Breast epithelium (tissue), 3 donors: ENCODE measurements around the gene KRT79.

Source experiments
- POLR2AphosphoS5 ChIP-seq, 3 donors: sonication (generic); formaldehyde crosslinking; IDR thresholded peaks; one replicate each; pipeline ENCODE4 v1.6.1; 2017; ENCODE audit warnings: antibody characterized with exemption in 3 of 3
- TF ChIP-seq, protein P1 (sequence below), 3 donors: fragments of 450-650 bp; IDR thresholded peaks; one replicate each; pipeline ENCODE4 v1.5.1; 2016 to 2017; ENCODE audit warnings: antibody characterized with exemption in 3 of 3, mild to moderate bottlenecking in 3 of 3, moderate library complexity in 3 of 3

DNA sequence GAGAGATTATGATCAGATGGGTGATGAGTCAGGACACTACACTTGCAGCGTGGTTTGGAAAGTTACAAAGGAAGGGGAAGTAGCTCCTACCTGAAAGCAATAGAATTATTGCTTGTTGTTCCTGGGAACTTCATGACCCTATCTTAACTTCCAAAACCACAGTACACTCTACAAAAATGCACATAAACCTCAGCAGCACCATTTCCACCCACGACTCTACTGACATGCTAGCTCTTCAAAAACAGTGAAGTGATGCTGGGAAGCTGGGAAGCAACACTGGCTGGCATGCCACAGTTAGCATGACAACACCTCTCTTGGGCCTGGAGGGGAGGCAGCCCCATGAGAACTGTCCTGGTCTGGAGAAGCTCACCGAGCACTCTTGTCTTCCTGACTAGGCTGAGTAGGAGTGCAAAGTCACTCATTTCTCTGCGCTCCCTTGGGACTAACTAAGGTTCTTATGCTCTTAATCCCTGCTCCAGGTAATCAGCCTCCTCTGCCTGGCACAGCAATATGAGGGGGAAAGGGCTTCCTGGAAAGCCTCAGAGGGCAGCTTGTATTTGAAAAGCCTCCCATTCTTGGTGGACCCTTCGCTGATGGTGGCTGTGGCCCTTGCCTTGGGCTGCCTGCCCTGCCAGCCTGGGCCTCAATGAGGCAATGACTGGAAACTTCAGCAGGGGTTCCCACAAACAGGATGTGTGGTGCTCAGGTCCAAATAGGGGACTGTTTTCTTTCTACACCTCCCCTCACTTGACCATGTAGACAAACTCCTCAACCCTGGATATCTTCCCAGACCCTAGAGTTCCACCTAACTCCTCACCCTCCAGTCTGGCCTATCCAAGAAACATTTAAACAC lies 39.4 kb downstream of the KRT79 start:
- TF ChIP-seq, protein P1, sequence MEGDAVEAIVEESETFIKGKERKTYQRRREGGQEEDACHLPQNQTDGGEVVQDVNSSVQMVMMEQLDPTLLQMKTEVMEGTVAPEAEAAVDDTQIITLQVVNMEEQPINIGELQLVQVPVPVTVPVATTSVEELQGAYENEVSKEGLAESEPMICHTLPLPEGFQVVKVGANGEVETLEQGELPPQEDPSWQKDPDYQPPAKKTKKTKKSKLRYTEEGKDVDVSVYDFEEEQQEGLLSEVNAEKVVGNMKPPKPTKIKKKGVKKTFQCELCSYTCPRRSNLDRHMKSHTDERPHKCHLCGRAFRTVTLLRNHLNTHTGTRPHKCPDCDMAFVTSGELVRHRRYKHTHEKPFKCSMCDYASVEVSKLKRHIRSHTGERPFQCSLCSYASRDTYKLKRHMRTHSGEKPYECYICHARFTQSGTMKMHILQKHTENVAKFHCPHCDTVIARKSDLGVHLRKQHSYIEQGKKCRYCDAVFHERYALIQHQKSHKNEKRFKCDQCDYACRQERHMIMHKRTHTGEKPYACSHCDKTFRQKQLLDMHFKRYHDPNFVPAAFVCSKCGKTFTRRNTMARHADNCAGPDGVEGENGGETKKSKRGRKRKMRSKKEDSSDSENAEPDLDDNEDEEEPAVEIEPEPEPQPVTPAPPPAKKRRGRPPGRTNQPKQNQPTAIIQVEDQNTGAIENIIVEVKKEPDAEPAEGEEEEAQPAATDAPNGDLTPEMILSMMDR (IDR thresholded peaks at IDR 0.05), result no peak
- no peak for TF ChIP-seq POLR2AphosphoS5 (IDR thresholded peaks at IDR 0.05)
